Midbrain (tissue), 1 donor: ENCODE results near the gene CCDC154.

Source experiments
- DNase-seq: peaks from one replicate; lab custom pipeline; 2025; lab: John Stamatoyannopoulos, UW

CCDC154 gene

DNA sequence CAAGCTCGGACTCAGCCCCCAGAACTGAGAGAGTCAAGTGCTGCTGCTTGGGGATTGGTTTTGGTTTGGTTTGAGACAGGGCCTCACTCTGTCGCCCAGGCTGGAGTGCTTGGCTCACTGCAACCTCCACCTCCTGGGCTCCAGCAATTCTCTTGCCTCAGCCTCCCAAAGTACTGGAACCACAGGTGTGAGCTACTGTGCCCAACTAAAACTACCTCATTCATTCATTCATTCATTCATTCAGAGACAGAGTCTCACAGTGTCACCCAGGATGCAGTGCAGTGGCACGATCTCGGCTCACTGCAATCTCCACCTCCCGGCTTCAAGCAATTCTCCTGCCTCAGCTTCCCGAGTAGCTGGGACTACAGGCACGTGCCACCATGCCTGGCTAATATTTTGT lies 54.6 kb downstream of the CCDC154 start:
- DNase-seq: no peak

DNA sequence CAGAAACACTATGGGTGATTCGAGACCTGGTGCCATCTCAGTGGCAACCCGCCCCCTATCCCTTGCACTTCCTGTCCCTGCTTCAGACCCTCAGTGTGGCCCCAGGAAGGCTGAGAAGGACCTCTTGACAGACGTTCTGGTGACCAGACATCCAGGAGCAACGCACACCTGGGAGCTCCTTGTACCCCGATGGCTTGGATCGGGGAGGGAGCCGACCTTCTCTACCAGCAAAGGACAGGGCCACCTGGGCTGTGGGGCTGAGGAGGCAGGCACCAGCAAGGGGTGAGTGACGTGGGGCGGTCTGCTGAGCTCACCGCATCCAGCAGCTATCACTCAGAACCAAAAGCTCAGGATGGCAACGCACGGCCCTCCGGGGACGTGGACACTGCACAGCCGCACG lies 57.0 kb downstream of the CCDC154 start:
- no peak for DNase-seq

DNA sequence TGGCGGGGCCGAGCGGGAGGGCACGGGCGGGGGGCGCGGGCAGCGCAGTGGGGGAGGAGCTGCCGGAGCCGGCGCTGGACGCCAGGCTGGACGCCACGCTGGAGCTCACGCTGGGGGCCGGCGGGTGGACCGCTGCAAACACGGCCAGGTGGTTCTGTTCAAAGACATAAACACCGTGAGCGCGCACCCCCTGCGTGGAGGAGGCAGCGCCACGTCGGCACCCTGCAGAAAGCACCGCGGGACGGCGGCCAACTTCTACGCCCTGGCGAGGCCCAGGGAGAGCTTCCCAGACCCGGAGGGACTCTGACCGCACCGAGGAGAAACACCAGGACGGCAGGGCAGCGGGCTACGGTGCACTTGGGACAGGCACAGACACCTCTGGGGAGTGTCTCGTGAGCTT lies 59.1 kb downstream of the CCDC154 start:
- DNase-seq: no peak
